Retinal pigment epithelial cell (primary cell): ENCODE measurements around the gene RAB8B.

Experiments used
- DNase-seq: peaks from one replicate; pipeline ENCODE4 v3.0.0-alpha.2; 2010; ENCODE audit warnings: low read depth
- H3K4me3 ChIP-seq: 2 replicates; pipeline ENCODE4 v1.5.1; 2011; ENCODE audit warnings: mild to moderate bottlenecking, low read length, control low read depth, moderate library complexity
- TF ChIP-seq, protein P1 (sequence below): conservative IDR thresholded peaks from 2 replicates; pipeline ENCODE4 v1.5.1; 2011; ENCODE audit warnings: low read depth, low read length, control low read depth, inconsistent platforms

Gene RAB8B

DNA sequence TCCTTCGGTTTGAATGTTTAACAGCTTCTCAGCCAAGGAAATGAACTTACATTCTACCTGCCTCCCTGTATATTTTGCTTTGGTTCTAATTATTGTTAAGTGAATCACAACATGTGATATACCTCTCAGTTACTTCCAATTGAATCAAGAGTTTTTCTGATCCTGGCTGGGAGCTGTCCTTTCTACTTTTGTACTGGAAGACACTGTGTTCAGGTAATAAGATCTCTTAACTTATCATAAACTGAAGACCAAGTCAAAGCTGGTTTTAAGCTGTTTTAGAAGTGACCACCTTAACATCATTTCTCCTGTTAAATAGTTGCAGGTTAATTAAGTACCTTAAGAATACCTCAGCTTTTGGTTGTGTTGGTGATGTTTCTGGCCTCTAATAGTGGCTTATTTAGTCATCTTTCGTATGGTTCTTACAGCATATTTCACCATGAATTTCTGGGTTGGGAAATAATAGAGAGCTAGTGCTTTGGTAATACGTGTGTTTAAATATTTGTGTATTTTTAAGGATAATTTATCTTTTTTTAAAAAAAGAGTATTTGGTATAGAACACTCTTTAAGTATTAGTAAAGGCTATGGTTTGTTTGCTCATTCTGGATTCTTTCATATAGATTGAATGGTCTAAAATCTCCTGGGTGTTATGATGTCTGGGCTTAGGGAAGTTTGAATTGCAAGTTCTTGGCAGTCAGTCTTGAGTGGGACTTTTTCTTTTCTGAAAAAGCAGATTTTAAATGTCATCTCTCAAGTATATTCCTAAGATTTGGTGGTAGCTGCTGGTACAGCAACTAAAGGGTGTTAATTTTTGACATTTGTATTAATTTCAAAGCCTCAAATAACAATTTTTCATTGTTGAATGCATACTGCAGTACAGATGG is 1.6 kb downstream of the RAB8B start:
- TF ChIP-seq, protein P1, sequence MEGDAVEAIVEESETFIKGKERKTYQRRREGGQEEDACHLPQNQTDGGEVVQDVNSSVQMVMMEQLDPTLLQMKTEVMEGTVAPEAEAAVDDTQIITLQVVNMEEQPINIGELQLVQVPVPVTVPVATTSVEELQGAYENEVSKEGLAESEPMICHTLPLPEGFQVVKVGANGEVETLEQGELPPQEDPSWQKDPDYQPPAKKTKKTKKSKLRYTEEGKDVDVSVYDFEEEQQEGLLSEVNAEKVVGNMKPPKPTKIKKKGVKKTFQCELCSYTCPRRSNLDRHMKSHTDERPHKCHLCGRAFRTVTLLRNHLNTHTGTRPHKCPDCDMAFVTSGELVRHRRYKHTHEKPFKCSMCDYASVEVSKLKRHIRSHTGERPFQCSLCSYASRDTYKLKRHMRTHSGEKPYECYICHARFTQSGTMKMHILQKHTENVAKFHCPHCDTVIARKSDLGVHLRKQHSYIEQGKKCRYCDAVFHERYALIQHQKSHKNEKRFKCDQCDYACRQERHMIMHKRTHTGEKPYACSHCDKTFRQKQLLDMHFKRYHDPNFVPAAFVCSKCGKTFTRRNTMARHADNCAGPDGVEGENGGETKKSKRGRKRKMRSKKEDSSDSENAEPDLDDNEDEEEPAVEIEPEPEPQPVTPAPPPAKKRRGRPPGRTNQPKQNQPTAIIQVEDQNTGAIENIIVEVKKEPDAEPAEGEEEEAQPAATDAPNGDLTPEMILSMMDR, result no peak
- no peak for DNase-seq
- H3K4me3 ChIP-seq, result peak overlapping the region; percentile 88

DNA sequence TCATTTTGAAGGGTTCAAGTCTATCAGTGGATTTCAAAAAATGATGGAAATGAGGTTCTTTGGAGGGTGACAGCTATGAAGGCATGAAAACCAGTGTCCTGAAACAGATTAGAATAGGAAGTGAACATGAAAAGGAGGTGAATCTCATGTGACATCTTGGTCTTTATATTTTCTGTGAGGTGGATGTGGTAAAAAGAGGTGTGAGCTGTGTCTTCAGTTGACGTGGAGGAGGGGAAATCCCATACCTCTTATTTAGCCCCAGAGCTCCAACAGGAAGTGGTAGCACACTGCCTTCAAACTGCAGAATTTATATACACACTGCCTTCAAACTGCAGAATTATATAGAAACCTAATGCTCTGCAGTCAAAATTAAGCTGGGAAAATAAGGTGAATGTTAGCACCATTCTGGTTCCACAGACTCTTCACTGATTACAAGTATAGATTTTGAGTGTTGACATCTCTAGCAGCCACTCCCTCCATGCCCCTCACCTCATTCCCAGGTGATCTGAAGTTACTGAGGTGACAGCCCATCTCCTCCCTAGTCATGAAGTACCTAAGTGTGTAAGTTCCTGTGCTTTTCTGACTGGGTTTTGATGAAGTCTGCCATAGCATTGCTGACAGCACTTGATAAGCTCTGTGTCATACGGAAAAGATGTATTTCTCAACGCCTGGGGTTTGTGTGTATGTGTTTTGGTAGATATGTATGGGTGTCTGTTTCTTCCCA is 2.7 kb downstream of the RAB8B start:
- H3K4me3 ChIP-seq, result no peak overlapping the region
- no peak for DNase-seq
- TF ChIP-seq, protein P1, result no peak

DNA sequence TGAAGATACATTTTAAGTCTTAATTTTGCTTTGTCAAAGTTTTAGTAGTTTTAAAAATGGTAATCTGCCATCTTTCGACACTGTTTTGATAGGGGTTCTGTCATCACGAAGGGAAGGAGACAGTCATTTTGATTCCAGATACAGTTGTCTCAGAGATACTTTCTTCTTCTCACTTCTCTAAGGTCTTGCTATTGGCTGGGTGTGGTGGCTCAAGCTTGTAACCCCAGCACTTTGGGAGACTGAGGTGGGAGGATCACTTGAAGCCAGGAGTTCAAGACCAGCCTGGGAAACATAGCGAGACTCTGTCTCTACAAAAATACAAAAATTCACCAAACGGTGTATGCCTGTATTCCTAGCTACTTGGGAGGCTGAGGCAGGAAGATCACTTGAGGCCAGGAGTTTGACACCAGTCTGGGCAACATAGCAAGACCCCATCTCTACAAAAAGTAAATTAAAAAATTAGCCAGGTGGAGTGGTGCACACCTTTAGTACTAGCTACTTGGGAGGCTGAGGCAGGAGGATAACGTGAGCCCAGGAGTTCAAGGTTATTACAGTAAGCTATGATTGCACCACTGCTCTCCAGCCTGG is 3.3 kb downstream of the RAB8B start:
- TF ChIP-seq, protein P1, result no peak
- DNase-seq, result no peak
- H3K4me3 ChIP-seq, result no peak overlapping the region

DNA sequence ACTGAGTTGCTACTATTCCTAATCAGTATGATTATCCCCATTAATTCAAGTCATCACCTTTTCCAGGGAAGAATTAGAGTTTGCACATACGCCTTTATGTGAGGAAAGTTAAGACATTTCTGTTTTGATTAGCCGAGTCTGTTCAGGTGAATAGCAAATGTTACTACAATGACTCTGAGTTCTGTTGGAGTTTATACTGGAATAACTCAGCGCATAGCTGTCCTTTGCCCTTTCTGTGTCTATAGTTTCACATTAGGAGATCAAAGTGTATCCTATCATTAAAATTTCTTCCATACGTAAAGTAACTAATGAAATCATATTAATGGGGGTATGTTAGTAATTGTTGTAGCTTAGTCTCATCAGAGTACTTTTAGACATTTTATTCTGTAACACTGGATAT is 4.9 kb downstream of the RAB8B start:
- no peak for DNase-seq
- H3K4me3 ChIP-seq, result no peak overlapping the region
- TF ChIP-seq, protein P1, result no peak

DNA sequence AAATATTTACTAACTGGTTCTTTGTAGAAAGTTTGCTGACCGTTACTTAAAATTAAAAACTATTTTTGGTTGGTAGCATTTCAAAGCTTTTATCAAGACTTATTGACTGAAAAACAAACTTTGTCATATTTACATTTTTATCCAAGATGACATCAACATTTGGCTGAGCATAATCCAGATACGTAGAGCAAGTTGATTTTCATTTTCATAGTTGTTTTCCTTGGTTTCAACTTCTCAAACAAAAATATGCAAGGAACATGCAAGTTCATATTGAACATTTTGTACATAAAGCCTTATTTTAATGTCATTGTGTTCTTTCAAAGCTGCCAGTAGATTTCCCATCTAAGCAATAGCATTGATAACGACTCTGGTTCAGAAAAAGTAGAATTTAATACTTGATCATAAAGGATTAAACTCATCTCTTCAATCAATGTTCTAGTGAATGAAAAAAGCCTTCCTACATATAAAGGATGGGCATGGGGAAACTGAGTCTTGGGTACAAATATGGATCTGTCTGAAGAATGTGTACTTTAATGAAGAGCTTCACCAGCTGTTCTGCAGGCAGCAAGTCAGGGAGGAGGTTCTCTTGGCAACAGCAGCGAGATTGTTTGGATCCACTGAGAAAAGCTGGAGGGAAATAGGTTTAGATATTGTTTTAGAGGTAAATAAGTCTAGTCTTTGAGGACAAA is 5.6 kb downstream of the RAB8B start:
- TF ChIP-seq, protein P1, result no peak
- H3K4me3 ChIP-seq, result no peak overlapping the region
- no peak for DNase-seq

DNA sequence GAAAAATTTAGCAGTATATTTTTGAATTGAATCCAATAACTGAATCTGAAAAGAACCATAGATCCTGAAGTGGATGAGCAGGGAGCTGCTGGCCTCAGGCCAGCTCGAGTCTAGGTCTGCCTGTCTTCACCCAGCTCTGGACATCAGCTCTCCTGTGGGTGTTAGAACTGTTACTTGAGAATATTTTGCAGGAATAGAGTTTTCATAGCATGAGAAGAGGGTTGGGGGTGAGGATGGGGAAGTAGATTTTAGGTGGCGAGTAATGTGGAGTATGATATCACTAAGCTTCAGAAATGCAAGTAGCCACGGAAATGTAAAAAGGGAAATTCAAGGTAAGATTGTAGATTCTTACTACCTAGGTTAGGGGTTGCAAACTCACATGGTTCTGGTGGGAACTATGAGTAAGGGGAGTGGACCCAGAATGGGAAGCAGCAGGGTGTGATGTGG is 6.2 kb downstream of the RAB8B start:
- TF ChIP-seq, protein P1, result no peak
- H3K4me3 ChIP-seq, result no peak overlapping the region
- no peak for DNase-seq
